Keratinocyte (primary cell): ENCODE results near the gene PTPRD. TPM values are rescaled to one million over a fixed set of nuclear protein-coding genes. Genes with fewer than 3 reads are reported as not detected.

Experiments used
- DNase-seq: peaks from one replicate; pipeline ENCODE4 v3.0.0-alpha.2; 2011; ENCODE audit warnings: low read depth, missing footprints, low spot score
- FAIRE-seq: peaks from 2 replicates; lab custom pipeline; 2011; peaks lifted over from hg19 to GRCh38; lab: Jason Lieb, UNC
- H2AFZ ChIP-seq: 2 replicates; pipeline ENCODE4 v1.6.0; 2012; ENCODE audit warnings: low read length, control low read depth, inconsistent platforms; ENCODE audit not compliant: control insufficient read depth
- H3K27ac ChIP-seq: 2 replicates; pipeline ENCODE4 v1.5.1; 2011; ENCODE audit warnings: low read length; ENCODE audit not compliant: control insufficient read depth, insufficient read depth
- H3K27me3 ChIP-seq: 3 replicates; pipeline ENCODE4 v1.6.0; 2011; ENCODE audit warnings: low read length; ENCODE audit not compliant: control insufficient read depth, insufficient read depth; ENCODE audit errors: extremely low read depth
- H3K36me3 ChIP-seq, 2 experiments: 2 replicates in 1 of 2; 3 replicates in 1 of 2; pipeline ENCODE4 v1.5.1; 2011; ENCODE audit warnings: low read length in 2 of 2, mild to moderate bottlenecking in 1 of 2; ENCODE audit not compliant: control insufficient read depth in 2 of 2, insufficient read depth in 2 of 2; ENCODE audit errors: extremely low read depth in 1 of 2
- H3K4me1 ChIP-seq: 3 replicates; pipeline ENCODE4 v1.5.1; 2011; ENCODE audit warnings: low read length; ENCODE audit not compliant: control insufficient read depth, insufficient read depth; ENCODE audit errors: extremely low read depth
- H3K4me2 ChIP-seq: 3 replicates; pipeline ENCODE4 v1.6.0; 2011; ENCODE audit warnings: low read depth, low read length; ENCODE audit not compliant: control insufficient read depth, insufficient read depth; ENCODE audit errors: extremely low read depth
- H3K4me3 ChIP-seq, 3 experiments: fragments of 200-600 bp in 1 of 3; sonication (generic) in 1 of 3; 2 replicates in 2 of 3; 3 replicates in 1 of 3; pipeline ENCODE4 v1.5.1; 2011 to 2016; ENCODE audit warnings: low read length in 3 of 3, mild to moderate bottlenecking in 3 of 3, control low read depth in 2 of 3, inconsistent platforms in 1 of 3, low read depth in 1 of 3, mixed read lengths in 1 of 3, mixed run types in 1 of 3, moderate library complexity in 1 of 3; ENCODE audit not compliant: control insufficient read depth in 2 of 3, insufficient read depth in 2 of 3; ENCODE audit errors: extremely low read depth in 1 of 3
- H3K79me2 ChIP-seq: 2 replicates; pipeline ENCODE4 v1.6.0; 2012; ENCODE audit warnings: low read length; ENCODE audit not compliant: control insufficient read depth, insufficient read depth
- H3K9ac ChIP-seq: 3 replicates; pipeline ENCODE4 v1.6.0; 2011; ENCODE audit warnings: low read length; ENCODE audit not compliant: control insufficient read depth, insufficient read depth; ENCODE audit errors: extremely low read depth
- H3K9me1 ChIP-seq: 3 replicates; pipeline ENCODE4 v1.6.0; 2011; ENCODE audit warnings: low read length; ENCODE audit not compliant: control insufficient read depth, insufficient read depth; ENCODE audit errors: extremely low read depth
- H3K9me3 ChIP-seq: 2 replicates; pipeline ENCODE4 v1.5.1; 2012; ENCODE audit warnings: low read depth, low read length; ENCODE audit not compliant: control insufficient read depth
- H4K20me1 ChIP-seq: 3 replicates; pipeline ENCODE4 v1.6.0; 2011; ENCODE audit warnings: low read length; ENCODE audit not compliant: control insufficient read depth, insufficient read depth; ENCODE audit errors: extremely low read depth
- CTCF ChIP-seq, 3 experiments: IDR thresholded peaks in 1 of 3; conservative IDR thresholded peaks in 1 of 3; optimal IDR thresholded peaks in 1 of 3; 2 replicates in 2 of 3; 3 replicates in 1 of 3; pipeline versions ENCODE3 to v1.5.1; 2011; ENCODE audit warnings: low read length in 3 of 3, mild to moderate bottlenecking in 3 of 3, moderate library complexity in 2 of 3, control low read depth in 1 of 3, inconsistent platforms in 1 of 3; ENCODE audit not compliant: insufficient read depth in 2 of 3; ENCODE audit errors: extremely low read depth in 1 of 3
- EZH2 ChIP-seq: IDR thresholded peaks from one replicate; pipeline ENCODE4 v1.6.1; 2012; ENCODE audit warnings: inconsistent platforms, mild to moderate bottlenecking, low read length, moderate library complexity
- dilution Hi-C: fragments of 300-500 bp; cut with MboI; formaldehyde crosslinking; loops from one replicate; pipeline ENCODE4 v1.7.0; 2020; ENCODE audit warnings: low sequenced_read_pairs; ENCODE audit not compliant: extremely low pct_ligation_motif_present
- polyA plus RNA-seq, 5 experiments: library from polyadenylated mRNA; depleted of rRNA in 3 of 5; stranded (reverse) in 3 of 5; stranded (forward) in 1 of 5; unstranded in 1 of 5; fragments of >200 nt; gene quantifications; 1 replicate in 1 of 5; 2 replicates in 3 of 5; 3 replicates in 1 of 5; pipeline versions ENCODE4 v1.2.1 to v1.2.3, GENCODE V29; 2011 to 2012; ENCODE audit warnings: missing spikeins in 2 of 5, low read depth in 1 of 5, low replicate concordance in 1 of 5

The PTPRD gene
- polyA plus RNA-seq, 1 donor (not counting 4 experiments of a cell fraction or from before 2014, with no cell fraction given): 0.10 TPM

- TF ChIP-seq CTCF (optimal IDR thresholded peaks at IDR 0.05 in 1 of 3, IDR thresholded peaks at IDR 0.05 in 1 of 3, conservative IDR thresholded peaks at IDR 0.05 in 1 of 3; ENCODE audit: extremely low read depth in 1 of 3, insufficient read depth in 2 of 3, low read length in 3 of 3): no peak
- TF ChIP-seq EZH2: no peak
- no peaks in the 10 kb centered on the region for H3K4me1 ChIP-seq
- H3K79me2 ChIP-seq: no peaks in the 10 kb centered on the region
- H3K9me3 ChIP-seq: no peaks in the 10 kb centered on the region
- FAIRE-seq (no peak), DNase-seq (no peak)
- H3K27me3 ChIP-seq: no peaks in the 10 kb centered on the region
- H3K4me3 ChIP-seq: no peak overlapping the region
- no peaks in the 10 kb centered on the region for H3K9me1 ChIP-seq
- H3K9ac ChIP-seq: no peak overlapping the region
- H2AFZ ChIP-seq: no peak overlapping the region
- no peak overlapping the region for H3K4me2 ChIP-seq
- H3K27ac ChIP-seq: no peak overlapping the region
- dilution Hi-C loops: no loop called here
- no peaks in the 10 kb centered on the region for H4K20me1 ChIP-seq
- H3K36me3 ChIP-seq: no peaks in the 10 kb centered on the region
Observed at GRCh38 chr9:9783211-9783610, 829.6 kb downstream of the PTPRD start.

DNA sequence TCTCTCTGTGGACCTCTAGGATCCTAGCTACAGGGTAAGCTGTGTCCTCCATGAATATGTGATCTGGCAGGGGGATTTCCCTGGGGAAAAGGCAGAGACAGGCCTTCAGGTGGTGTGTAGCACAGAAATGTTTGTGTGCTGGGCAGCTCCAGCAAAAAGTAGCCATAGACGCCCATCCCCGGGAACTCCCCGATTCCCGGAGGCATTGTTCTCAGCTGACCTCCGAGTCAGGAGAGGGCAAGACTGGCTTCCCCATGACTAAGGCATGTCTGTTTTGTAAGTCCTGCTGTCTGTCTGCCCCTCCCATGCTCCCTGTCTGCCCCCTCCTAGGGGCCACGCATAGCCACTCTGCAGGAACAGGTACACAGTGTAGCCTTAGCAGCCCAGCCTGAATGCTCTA lies 834.5 kb downstream of the PTPRD start:
- no peaks in the 10 kb centered on the region for H3K9me3 ChIP-seq
- dilution Hi-C loops: no loop called here
- FAIRE-seq (no peak), DNase-seq (no peak)
- H3K9me1 ChIP-seq: no peaks in the 10 kb centered on the region
- no peak overlapping the region for H3K4me3 ChIP-seq
- no peak overlapping the region for H3K4me2 ChIP-seq
- H3K36me3 ChIP-seq: no peaks in the 10 kb centered on the region
- no peaks in the 10 kb centered on the region for H3K27me3 ChIP-seq
- TF ChIP-seq EZH2 (no peak), CTCF (optimal IDR thresholded peaks at IDR 0.05 in 1 of 3, IDR thresholded peaks at IDR 0.05 in 1 of 3, conservative IDR thresholded peaks at IDR 0.05 in 1 of 3; ENCODE audit: extremely low read depth in 1 of 3, insufficient read depth in 2 of 3, low read length in 3 of 3) (no peak)
- no peak overlapping the region for H3K27ac ChIP-seq
- no peak overlapping the region for H2AFZ ChIP-seq
- H3K79me2 ChIP-seq: no peaks in the 10 kb centered on the region
- H3K9ac ChIP-seq: no peak overlapping the region
- no peaks in the 10 kb centered on the region for H4K20me1 ChIP-seq
- H3K4me1 ChIP-seq: no peaks in the 10 kb centered on the region
